ENCODE measurements around the gene MED16.

Gene MED16

DNA sequence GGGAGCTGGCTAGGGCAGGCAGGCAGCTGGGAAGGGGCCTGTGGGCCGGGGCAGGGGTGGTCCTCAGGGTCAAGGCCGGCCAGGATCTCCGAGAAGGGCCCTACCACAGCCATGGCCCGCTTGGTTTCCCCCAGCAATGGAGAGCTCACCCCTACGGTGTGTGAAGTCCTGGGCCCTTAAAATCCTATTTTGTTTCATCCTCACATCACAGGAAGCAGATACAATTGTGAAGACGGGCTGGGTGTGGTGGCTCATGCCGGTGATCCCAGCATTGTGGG is 9.0 kb upstream of the MED16 start:
- FAIRE-seq (no peak), DNase-seq (ENCODE audit: insufficient read length, low spot score) (no peak)
- TF ChIP-seq POLR2A (IDR thresholded peaks at IDR 0.05; ENCODE audit: low read depth, low read length) (no peak), POLR2AphosphoS5 (IDR thresholded peaks at IDR 0.05; ENCODE audit: low read depth, low read length) (no peak)

DNA sequence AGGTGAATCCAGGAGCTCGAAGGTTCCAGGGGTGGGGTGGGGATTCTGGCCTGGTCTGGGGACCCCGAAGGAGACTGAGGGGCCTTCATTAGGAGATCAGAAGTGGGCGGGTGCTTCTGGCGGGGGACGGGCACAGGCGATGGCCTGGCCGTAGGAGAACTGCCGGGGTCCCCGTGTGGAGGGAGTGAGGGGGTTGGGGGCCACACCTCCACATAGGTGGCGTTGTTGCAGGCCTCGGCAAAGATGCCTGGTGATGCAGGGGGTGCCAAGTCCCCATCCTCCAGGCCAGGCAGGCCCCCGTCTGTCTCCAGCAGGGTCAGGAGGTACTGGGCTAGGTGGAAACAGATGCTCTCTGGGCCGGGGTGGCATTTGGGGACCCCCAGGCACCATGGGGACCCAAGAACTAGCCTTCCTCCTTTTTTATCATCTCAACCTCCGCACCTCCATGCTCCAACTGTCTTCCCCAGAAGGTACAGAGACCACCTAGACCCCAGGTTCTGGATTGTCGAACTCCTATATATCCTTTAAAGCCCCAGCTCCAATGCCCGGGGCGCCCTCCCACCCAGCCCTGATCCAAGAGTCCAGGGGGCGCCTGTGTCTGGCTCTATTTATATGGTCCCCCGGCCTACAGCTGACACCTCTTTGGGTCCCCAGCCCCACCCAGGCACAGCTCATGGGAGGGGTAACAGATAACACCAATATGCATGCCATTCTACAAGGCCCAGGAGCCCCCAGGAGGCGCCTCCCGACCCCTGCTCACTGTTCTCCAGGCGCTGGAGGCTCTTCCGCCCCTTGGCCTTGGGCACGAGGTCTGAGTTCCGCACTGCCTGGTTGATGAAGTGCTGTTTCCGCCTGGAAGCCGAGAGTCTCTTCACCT is 8.5 kb upstream of the MED16 start:
- no peak for DNase-seq (ENCODE audit: insufficient read length, low spot score)
- TF ChIP-seq SPI1 (IDR thresholded peaks at IDR 0.05; ENCODE audit: low read depth, low read length) (no peak), POLR2A (IDR thresholded peaks at IDR 0.05; ENCODE audit: low read depth, low read length) (no peak), PAX5 (IDR thresholded peaks at IDR 0.05; ENCODE audit: insufficient read depth, low read length, severe bottlenecking) (no peak), POU2F2 (IDR thresholded peaks at IDR 0.05; ENCODE audit: low read depth, low read length) (no peak), POLR2AphosphoS5 (IDR thresholded peaks at IDR 0.05; ENCODE audit: low read depth, low read length) (no peak), TAF1 (IDR thresholded peaks at IDR 0.05; ENCODE audit: low read depth, low read length) (no peak)
- FAIRE-seq = no peak

DNA sequence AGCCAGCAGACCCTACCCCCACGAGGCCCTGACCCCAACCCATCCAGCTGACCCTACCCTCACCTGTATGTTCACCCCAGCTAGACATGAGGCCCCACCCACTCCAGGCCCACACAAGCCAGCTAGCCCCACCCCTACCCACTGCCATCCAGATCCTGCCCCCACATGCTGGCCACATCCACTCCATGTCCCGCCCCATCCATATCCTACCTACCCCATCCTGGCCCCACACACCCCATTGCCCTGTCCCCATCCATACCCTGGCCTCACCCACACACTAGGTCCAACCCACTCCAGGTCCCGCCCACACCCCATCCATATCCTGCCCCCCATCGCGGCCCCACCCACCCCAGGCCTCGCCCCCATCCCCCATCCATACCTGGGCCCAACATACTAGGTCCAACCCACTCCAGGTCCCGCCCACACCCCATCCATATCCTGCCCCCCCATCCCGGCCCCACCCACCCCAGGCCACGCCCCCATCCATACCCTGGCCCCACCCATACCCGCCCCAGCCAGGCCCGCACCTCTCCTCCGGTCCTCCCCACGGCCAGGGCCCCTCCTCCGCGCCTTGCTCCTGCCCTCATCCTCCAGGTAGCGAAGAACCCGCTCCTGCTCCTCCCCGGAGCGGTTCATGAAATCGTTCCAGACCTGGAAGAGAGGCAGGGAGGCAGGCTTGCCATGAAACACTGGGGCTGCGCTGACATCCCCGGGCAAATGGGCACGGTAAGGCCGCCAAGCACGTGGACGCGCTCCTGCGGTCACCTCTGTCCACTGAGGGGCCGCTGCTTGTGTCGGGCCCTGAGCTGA is 7.5 kb upstream of the MED16 start:
- peak; percentile 81 for FAIRE-seq
- DNase-seq (ENCODE audit: insufficient read length, low spot score) = no peak
- TF ChIP-seq PAX5 (IDR thresholded peaks at IDR 0.05; ENCODE audit: insufficient read depth, low read length, severe bottlenecking) (no peak), SPI1 (IDR thresholded peaks at IDR 0.05; ENCODE audit: low read depth, low read length) (no peak), TAF1 (IDR thresholded peaks at IDR 0.05; ENCODE audit: low read depth, low read length) (no peak), POU2F2 (IDR thresholded peaks at IDR 0.05; ENCODE audit: low read depth, low read length) (no peak), POLR2A (IDR thresholded peaks at IDR 0.05; ENCODE audit: low read depth, low read length) (no peak), POLR2AphosphoS5 (IDR thresholded peaks at IDR 0.05; ENCODE audit: low read depth, low read length) (no peak)

DNA sequence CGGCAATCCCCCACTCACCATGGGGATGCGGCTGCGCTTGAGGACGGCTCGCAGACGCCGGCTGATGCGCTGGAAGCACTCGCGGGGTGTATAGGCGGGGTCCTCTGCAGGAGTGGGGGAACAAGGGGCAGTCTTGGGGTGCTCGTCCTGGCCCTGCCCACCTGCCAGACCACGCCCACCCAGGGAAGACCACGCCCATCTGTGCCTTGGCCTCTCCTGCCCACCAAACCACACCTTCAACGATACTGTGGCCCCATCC is 7.0 kb upstream of the MED16 start:
- TF ChIP-seq POLR2A (IDR thresholded peaks at IDR 0.05; ENCODE audit: low read depth, low read length) = no peak
- TF ChIP-seq PAX5 (IDR thresholded peaks at IDR 0.05; ENCODE audit: insufficient read depth, low read length, severe bottlenecking) = no peak
- no peak for FAIRE-seq
- no peak for DNase-seq (ENCODE audit: insufficient read length, low spot score)

DNA sequence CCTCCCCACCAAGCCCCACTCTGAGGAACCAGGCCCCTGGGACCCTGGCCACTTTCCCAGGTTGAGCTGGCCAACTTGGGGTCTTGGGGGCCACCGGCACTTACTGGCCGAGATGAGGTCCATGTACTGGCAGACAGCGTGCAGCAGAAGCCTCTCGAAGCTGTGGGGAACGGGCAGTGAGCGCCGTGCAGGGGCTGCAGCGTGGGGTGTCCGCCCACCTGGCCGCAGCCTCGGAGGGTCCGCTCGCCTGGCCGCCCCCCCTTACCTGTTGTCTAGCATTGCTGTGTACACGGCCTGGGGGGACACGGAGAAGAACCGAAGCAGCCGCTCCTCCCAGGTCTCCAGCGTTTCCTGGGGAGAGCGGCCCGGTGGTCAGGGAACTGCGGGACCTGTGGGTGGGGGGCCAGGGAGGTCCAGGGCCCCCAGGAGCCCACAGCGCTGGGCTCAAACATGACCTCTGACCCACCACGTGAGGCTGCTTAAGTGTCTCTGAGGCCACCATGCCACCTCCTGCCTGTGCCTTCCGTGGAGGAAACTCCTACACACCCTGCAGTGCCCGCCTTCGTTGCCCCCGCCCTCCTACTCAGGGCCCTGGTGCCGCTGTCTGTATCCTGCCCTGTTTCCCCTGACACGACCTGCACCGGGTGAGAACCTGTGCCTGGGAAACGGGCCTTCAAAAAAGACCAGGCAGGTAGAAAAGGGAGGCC is 6.5 kb upstream of the MED16 start:
- DNase-seq (ENCODE audit: insufficient read length, low spot score) = no peak
- TF ChIP-seq TAF1 (IDR thresholded peaks at IDR 0.05; ENCODE audit: low read depth, low read length) = no peak
- no peak for FAIRE-seq

DNA sequence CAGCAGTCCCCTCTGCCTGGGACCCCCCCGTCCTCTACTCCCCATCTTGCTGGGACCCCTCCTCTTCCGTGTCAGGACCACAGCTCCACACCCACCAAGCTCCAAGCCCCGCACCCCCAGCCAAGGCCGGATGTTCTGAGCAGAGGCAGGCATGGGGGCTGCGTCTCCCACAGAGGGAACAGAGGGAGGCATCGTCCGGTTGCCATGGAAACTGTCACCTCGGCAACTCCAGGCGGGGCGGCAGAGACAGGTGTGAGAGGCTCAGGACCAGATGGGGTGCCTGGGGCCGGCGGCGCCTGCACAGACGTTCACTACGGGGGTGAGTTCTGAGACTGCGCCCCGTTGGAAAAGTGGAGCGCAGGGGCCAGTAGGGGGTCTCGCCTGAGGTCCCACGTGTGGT is 5.7 kb upstream of the MED16 start:
- DNase-seq (ENCODE audit: insufficient read length, low spot score) (no peak), FAIRE-seq (no peak)
- no peak for TF ChIP-seq POLR2AphosphoS5 (IDR thresholded peaks at IDR 0.05; ENCODE audit: low read depth, low read length)
- TF ChIP-seq POU2F2 (IDR thresholded peaks at IDR 0.05; ENCODE audit: low read depth, low read length) = no peak
- no peak for TF ChIP-seq PAX5 (IDR thresholded peaks at IDR 0.05; ENCODE audit: insufficient read depth, low read length, severe bottlenecking)
- TF ChIP-seq TAF1 (IDR thresholded peaks at IDR 0.05; ENCODE audit: low read depth, low read length) = no peak
- no peak for TF ChIP-seq POLR2A (IDR thresholded peaks at IDR 0.05; ENCODE audit: low read depth, low read length)

DNA sequence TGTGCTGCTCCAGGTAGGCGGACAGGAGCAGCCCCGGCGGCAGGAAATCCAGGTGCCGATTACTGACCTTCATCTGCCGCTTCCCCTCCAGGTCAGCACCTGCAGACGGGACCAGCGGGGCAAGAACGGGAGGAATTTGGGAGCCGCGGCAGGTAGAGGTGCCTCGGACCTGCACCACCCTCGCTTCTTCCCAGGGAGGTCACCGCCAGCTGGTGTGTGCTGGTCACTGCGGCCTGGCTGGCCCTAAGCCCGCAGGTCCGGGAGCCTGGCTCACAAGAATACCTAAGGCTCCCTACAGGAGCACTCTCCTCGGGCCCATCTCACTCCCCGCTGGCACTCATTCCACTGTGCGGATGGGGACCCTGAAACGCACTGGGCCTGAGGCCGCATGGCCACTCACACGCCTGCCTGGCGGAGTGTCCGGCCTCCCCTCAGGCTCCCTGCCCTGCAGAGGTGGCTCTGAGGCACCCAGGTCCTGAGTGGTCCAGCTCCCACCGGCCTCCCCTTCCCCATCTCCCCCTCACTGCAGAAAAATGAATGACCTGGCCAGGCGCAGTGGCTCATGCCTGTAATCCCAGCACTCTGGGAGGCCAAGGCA is 4.6 kb upstream of the MED16 start:
- FAIRE-seq = no peak
- DNase-seq (ENCODE audit: insufficient read length, low spot score) = no peak
- TF ChIP-seq TAF1 (IDR thresholded peaks at IDR 0.05; ENCODE audit: low read depth, low read length) (no peak), PAX5 (IDR thresholded peaks at IDR 0.05; ENCODE audit: insufficient read depth, low read length, severe bottlenecking) (no peak), POLR2AphosphoS5 (IDR thresholded peaks at IDR 0.05; ENCODE audit: low read depth, low read length) (no peak), POLR2A (IDR thresholded peaks at IDR 0.05; ENCODE audit: low read depth, low read length) (no peak), POU2F2 (IDR thresholded peaks at IDR 0.05; ENCODE audit: low read depth, low read length) (no peak)

DNA sequence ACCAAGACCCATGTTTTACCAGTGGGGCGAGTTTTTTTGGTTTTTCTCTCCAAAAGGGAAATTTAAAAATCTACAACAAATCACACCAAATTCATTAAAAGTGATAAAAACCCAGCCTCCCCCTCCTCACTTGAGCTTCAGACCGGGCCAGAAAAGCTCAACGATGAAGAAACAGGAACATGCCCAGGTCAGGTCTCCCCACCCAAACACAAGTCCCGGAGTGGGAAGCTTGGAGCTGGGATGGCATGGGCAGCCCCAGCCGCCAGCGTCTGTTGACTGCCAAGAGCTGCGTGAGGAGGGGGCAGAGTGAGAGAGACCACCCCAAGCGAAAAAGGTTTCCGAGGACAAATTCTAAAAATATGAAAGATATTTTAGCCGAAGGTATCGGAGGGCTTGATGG is 4.0 kb upstream of the MED16 start:
- TF ChIP-seq POU2F2 (IDR thresholded peaks at IDR 0.05; ENCODE audit: low read depth, low read length) = no peak
- TF ChIP-seq PAX5 (IDR thresholded peaks at IDR 0.05; ENCODE audit: insufficient read depth, low read length, severe bottlenecking) = no peak
- no peak for TF ChIP-seq SPI1 (IDR thresholded peaks at IDR 0.05; ENCODE audit: low read depth, low read length)
- no peak for TF ChIP-seq POLR2AphosphoS5 (IDR thresholded peaks at IDR 0.05; ENCODE audit: low read depth, low read length)
- TF ChIP-seq TAF1 (IDR thresholded peaks at IDR 0.05; ENCODE audit: low read depth, low read length) = no peak
- TF ChIP-seq POLR2A (IDR thresholded peaks at IDR 0.05; ENCODE audit: low read depth, low read length) = no peak
- FAIRE-seq (no peak), DNase-seq (ENCODE audit: insufficient read length, low spot score) (no peak)

DNA sequence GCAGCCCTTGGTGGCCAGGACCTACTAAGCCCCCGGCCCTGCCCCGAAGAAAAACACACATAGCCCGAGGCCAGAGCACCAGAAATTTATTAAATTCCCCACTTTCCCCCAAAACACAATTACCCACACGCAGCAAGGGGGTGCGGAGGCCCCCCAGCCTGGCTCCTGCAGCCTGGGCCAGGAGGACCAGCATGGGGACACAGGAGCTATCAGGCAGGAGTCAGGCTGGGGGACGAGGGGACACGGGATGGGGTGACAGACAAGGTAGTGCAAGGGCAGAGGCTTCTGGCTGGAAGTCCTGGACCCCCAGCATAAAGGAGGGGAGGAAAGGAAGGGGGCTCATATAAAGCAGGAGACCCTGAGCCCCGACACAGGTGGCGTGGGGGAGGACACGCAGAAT is 3.4 kb upstream of the MED16 start:
- TF ChIP-seq PAX5 (IDR thresholded peaks at IDR 0.05; ENCODE audit: insufficient read depth, low read length, severe bottlenecking) (no peak), POLR2A (IDR thresholded peaks at IDR 0.05; ENCODE audit: low read depth, low read length) (no peak), SPI1 (IDR thresholded peaks at IDR 0.05; ENCODE audit: low read depth, low read length) (no peak), TAF1 (IDR thresholded peaks at IDR 0.05; ENCODE audit: low read depth, low read length) (no peak), POLR2AphosphoS5 (IDR thresholded peaks at IDR 0.05; ENCODE audit: low read depth, low read length) (no peak), POU2F2 (IDR thresholded peaks at IDR 0.05; ENCODE audit: low read depth, low read length) (no peak)
- DNase-seq (ENCODE audit: insufficient read length, low spot score) = no peak
- no peak for FAIRE-seq

All from GM12891 (cell line).